AG04449 (cell line): ENCODE measurements around the gene ISG20L2.

Experiments used
- CTCF ChIA-PET: fragments of 350-600 bp; formaldehyde crosslinking; extraction: SDS; loops from one replicate; lab custom pipeline; 2021; ENCODE audit warnings: antibody characterized with exemption; lab: Yijun Ruan, JAX
- POLR2A ChIA-PET: fragments of 400-600, 350-600 bp; formaldehyde crosslinking; extraction: SDS; loops from one replicate; lab custom pipeline; 2020; ENCODE audit warnings: antibody characterized with exemption, inconsistent platforms; lab: Yijun Ruan, JAX
- DNase-seq: peaks from one replicate; pipeline ENCODE4 v3.0.0-alpha.2; 2010; ENCODE audit warnings: low read depth, low spot score
- H3K4me3 ChIP-seq: 2 replicates; pipeline ENCODE4 v1.5.1; 2011; ENCODE audit warnings: low read depth, mild to moderate bottlenecking, control low read depth, low read length
- TF ChIP-seq, protein P1 (sequence below): IDR thresholded peaks from one replicate; pipeline ENCODE4 v1.5.1; 2011; ENCODE audit warnings: mild to moderate bottlenecking, moderate library complexity, low read length, control low read depth, inconsistent platforms; ENCODE audit not compliant: insufficient read depth; ENCODE audit errors: missing control alignments

Gene ISG20L2

DNA sequence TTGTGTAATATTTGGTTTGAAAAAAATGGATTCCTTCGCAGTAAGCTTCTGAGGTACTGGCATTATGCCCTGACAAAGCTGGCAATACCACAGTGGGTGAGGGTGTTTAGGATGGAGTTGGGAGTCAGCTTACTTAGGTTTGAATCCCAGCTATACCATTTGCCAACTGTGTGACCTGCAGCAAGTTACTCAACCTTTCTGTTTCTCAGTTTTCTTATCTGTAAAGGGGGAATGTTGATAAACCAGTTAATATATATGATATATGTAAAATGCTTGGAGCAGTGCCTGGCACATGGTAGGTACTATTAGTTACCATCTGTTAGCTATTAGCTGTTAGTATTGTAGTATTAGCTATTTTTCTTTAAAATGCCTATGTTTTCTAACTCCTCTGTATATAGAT is 27.8 kb upstream of the ISG20L2 start:
- TF ChIP-seq, protein P1, sequence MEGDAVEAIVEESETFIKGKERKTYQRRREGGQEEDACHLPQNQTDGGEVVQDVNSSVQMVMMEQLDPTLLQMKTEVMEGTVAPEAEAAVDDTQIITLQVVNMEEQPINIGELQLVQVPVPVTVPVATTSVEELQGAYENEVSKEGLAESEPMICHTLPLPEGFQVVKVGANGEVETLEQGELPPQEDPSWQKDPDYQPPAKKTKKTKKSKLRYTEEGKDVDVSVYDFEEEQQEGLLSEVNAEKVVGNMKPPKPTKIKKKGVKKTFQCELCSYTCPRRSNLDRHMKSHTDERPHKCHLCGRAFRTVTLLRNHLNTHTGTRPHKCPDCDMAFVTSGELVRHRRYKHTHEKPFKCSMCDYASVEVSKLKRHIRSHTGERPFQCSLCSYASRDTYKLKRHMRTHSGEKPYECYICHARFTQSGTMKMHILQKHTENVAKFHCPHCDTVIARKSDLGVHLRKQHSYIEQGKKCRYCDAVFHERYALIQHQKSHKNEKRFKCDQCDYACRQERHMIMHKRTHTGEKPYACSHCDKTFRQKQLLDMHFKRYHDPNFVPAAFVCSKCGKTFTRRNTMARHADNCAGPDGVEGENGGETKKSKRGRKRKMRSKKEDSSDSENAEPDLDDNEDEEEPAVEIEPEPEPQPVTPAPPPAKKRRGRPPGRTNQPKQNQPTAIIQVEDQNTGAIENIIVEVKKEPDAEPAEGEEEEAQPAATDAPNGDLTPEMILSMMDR = no peak
- ChIA-PET CTCF (interaction anchor here (1.0 to 1.5 kb wide), 3 partner anchors 10 to 134 kb away, joined by 3 to 4 read pairs (median 4); no protein-coding TSS in a partner anchor), POLR2A (interaction anchor here (1.1 kb wide), 1 partner anchor 10 kb away, joined by 4 read pairs; the partner anchor contains the start of gene PRCC)
- DNase-seq = no peak
- H3K4me3 ChIP-seq = no peak overlapping the region

DNA sequence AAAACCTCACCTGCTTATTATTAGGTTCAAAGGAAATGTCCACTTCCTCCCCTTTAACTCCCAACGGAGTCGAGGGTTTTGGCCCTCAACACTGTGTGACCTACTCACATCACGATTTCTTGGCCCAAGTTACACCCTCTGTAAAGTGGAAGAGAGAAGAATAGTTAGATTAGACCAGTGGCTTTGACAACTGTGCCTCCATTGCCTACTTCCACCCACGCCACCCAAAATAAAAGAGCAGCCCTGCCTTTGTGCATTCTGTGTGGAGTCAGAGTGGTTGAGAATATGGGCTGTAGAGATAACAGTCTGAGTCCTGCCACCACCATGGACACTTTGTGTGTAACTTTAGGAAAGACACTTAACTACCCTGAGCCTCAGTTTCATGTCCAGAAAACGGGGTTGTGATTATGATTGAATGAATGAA is 27.0 kb upstream of the ISG20L2 start:
- POLR2A ChIA-PET = no interaction called here
- H3K4me3 ChIP-seq = no peak overlapping the region
- no peak for DNase-seq
- CTCF ChIA-PET = interaction anchor here (1.1 kb wide), 1 partner anchor 68 kb away, joined by 3 read pairs; no protein-coding TSS in a partner anchor
- TF ChIP-seq, protein P1 = no peak

DNA sequence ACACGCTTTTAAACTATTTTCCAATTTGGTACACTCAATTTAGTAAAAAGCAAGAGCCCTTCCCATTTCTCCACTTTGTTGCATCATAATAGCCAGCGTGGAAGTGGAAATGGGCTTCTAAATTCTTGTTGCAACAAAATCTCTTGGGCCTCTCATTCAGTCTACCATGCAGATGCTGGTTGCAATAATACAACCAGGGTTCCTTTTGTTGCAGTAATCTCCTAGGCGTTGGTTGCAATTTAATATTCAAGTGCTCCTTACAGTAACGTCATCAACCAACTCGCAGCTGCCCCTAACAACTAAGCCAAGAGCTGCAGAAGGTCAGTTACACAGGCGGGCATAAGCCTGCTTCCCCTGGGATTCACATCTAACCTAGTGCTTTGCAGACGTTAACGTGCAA is 25.7 kb upstream of the ISG20L2 start:
- no peak overlapping the region for H3K4me3 ChIP-seq
- ChIA-PET CTCF (no interaction called here), POLR2A (no interaction called here)
- DNase-seq = no peak
- TF ChIP-seq, protein P1 = no peak

DNA sequence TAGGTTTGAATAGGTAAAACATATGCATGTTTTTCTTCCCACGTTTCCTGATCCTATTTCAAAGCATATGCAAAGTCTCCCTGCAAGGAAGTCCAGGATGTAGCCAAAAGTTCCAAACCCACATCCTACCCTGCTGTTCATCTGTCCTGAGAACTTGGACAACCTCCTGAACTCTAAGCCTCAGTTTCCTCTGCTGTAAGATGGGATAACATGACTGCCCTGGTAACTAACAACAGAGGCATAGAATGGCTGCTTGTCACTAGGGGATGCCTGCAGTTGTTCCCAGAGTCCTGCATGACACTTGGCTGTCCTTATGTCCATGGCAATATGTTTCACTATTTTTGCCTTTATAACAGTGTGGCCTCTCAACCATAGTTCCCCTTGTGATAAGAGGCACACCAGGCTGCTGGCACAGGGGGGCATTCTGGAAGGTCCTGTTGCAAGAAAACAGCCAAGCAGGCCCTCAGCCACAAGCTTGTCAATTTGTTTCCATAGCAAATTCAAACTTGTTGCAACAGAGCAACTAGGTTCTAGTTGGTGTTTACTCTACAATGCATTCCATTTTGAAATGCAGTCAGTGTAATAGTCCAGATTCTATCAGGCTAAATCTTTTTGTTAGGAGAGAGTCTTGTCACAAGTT is 24.4 kb upstream of the ISG20L2 start:
- no peak for DNase-seq
- H3K4me3 ChIP-seq = peak overlapping the region; percentile 96
- TF ChIP-seq, protein P1 = no peak
- POLR2A ChIA-PET = interaction anchor here (1.0 to 3.0 kb wide), 3 partner anchors 12 to 42 kb away, joined by 3 to 17 read pairs (median 12); partner anchors contain the start of genes MRPL24 and PRCC
- CTCF ChIA-PET = interaction anchor here (0.9 to 3.4 kb wide), 10 partner anchors 14 to 175 kb away, joined by 3 to 15 read pairs (median 4); partner anchors contain the start of genes NTRK1 and PRCC

DNA sequence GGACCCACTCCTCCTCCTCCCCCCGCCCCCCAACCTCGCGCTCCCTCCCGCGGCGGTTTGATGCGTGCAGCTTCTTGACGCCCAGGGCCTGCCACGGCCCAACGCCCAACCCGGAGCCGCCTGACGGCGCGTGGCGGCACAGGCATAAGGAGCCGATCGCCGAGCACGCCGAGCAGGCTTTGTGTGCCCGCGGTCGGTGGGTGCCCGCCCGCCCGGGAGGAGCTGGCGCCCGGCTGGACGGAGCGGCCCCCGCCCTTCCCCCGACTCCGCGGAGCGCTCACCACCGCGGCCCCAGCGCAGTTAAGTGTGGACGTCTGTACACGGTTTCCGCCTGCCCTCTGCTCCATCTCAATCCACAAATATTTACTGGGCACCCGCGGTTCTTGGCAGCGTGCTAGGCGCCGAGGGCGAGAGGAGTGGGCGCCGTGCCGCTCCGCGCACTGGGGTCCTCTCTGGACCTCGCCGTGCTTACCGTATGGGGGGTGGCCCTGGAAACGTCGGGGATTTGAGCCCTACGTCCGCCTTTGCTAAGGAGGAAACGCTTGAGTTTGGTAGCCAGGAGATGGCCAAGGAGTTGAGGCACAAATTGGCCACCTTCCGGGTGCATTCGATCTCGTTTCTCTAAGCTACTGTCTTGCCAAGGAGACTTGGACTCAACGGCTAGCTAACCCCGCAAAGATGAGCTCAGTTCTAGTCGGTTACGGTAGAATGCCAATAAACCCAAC is 23.4 kb upstream of the ISG20L2 start:
- H3K4me3 ChIP-seq = peak overlapping the region; percentile 96
- DNase-seq = peak; percentile 72
- CTCF ChIA-PET = interaction anchor here (0.7 to 3.4 kb wide), 12 partner anchors 13 to 176 kb away, joined by 3 to 15 read pairs (median 4); partner anchors contain the start of genes NTRK1 and PRCC
- TF ChIP-seq, protein P1 = peak; percentile 39
- POLR2A ChIA-PET = interaction anchor here (0.7 to 3.1 kb wide), 10 partner anchors 11 to 107 kb away, joined by 3 to 18 read pairs (median 4); partner anchors contain the start of genes INSRR, ISG20L2, METTL25B and MRPL24
